NCI-H1436 (cell line): ENCODE measurements around the gene CFAP300.

ENCODE experiments used
- DNase-seq: peaks from one replicate; lab custom pipeline; 2025; lab: John Stamatoyannopoulos, UW

Gene CFAP300

DNA sequence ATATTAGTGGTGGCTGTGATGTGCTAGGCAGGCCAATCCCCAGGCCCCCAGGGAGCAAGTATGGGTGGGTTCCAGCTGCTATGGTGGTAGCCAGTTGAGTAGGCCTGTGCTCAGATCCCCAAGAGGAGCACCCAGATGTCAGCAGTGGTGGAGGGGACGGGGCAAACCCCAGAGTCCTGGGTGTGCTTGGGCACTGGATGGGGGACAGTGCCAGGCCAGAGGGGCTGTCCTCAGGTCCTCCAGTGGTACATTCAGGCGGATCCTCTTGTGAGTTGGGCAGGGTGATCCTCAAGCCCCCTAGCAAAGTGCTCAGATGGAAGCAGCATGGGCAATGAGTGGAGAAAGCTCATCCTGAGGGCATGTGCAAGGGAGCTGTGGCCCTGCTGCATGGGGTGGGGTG, 26.0 kb downstream of the CFAP300 start:
- no peak for DNase-seq

DNA sequence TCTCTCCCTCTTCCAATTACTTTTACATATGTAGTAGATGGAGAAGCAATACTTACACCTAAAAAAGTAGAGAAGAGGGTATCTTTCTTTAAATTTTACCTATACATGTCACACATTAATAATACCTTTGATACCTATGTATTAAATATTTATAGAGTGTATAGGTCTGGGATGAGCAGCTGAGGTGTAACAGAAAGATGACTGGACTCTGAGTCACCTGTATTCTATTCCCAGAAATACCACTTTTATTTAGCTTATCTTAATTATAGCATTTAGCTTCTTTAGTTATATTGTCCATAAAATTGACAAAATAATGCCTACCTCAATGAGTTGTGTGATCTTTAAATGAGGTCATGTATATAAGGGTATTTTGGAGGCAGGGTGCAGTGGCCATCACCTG, 32.4 kb downstream of the CFAP300 start:
- no peak for DNase-seq

DNA sequence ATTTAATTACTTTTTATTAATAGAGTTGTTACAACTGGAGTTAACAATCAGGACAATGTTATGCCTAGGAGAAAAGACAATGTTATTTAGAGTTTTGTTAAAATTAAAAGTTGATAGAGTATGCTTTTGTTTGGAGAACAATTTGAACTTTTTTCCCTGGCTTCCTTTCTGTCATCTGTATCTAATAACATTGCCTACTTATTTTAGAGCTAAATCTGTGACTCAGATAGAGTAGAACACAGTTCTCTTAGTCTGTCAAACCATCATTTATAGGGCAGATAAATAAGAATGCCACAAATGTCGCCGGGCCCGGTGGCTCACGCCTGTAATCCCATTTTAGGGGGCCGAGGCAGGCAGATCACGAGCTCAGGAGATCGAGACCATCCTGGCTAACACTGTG, 34.1 kb downstream of the CFAP300 start:
- DNase-seq: no peak

DNA sequence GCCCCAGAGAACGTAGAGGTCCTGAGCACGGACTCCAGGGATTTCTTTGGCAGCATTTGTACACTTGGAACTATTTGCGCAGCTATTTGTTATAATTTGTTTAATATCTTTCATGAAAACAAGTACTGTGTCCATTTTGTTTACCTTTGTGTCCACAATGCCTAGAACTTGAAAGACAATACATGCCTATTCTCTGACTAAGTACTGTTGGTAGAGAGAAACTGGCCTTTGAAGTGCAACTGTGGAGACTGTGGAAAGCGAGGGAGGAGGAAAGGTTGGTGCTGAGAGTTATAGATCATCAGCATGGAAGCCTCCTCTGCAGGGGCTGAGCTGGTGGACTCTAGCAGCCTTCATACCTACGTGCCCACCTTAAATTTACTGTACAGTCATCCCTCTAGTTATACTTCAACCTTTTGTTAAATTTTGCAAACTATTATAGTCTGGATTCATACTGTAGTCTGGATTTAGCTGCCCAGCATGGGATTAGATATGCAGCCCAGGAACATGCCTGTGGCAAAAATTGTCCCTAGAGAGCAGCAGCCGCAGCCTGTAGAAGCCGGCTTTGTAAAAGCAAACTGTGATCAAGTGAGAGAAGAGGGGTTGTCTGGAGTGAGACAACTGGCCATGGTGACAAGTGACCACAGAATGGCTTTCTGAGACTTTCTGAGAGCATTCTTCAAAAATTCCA, 38.8 kb downstream of the CFAP300 start:
- no peak for DNase-seq

DNA sequence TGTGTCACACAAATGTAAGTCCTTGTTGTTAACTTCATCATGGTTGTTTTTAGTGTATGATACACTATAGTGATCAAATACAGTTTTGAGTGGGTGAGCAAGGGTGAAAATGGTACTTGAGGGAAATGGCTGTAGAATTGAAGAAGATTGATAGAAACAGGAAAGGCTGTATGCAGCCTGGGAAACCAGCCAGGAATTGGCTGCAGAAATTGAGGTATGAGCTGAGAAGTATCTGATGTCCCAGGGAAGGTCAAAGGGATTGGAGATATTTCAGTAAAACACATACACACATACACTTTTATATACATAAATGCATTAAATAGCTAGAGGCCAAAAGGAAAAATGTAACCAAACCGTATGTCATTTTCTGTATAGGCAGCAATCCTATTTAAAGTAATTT, 49.9 kb downstream of the CFAP300 start:
- DNase-seq: no peak

DNA sequence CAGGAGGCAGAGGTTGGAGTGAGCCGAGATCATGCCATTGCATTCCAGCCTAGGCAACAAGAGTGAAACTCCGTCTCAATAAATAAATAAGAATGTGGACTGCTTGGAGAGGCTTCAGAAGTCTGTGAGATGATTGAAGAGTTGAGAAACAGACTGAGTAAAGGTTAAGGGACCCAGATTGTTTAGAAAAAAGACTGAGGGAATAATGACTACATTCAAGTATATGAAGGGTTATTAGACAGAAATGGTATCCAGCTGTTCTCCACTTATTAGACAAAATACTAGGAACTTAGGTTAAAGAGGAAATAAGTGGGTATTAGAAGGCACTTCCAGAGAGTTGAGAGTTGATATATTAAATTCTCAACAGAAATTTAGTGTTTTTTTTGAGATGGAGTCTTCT, 52.5 kb downstream of the CFAP300 start:
- no peak for DNase-seq

DNA sequence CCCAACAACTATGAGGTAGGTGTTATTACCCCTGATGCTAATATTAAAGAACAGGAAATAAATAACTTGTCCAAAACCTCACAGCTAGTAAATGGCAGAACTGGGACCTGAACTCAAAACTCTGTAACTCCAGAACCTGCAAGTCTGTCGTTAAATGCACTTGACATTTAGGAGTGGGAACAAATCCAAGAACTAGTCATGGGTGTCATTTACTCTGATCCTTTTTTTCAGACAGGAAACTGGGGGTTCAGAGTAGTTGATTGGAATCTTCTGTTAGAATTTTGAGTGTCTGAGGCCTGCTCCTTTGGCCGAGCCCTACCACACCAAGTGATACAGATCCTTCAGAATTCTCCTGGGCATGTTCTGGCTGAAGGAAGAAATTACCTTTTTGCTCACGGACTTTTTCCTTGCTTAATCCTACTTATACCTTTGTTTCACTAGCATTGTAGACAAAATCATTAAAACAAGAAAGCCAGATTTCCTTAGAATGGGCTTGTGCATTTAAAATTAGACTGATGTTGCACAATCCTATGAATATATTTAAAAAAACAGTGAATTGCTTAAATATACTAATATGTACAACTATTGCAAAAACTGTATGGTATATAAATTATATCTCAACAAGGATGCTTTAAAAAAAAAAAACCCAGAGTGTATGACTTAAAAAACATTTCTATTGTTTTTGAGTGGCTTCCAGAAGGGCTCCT, 61.6 kb downstream of the CFAP300 start:
- DNase-seq: no peak

DNA sequence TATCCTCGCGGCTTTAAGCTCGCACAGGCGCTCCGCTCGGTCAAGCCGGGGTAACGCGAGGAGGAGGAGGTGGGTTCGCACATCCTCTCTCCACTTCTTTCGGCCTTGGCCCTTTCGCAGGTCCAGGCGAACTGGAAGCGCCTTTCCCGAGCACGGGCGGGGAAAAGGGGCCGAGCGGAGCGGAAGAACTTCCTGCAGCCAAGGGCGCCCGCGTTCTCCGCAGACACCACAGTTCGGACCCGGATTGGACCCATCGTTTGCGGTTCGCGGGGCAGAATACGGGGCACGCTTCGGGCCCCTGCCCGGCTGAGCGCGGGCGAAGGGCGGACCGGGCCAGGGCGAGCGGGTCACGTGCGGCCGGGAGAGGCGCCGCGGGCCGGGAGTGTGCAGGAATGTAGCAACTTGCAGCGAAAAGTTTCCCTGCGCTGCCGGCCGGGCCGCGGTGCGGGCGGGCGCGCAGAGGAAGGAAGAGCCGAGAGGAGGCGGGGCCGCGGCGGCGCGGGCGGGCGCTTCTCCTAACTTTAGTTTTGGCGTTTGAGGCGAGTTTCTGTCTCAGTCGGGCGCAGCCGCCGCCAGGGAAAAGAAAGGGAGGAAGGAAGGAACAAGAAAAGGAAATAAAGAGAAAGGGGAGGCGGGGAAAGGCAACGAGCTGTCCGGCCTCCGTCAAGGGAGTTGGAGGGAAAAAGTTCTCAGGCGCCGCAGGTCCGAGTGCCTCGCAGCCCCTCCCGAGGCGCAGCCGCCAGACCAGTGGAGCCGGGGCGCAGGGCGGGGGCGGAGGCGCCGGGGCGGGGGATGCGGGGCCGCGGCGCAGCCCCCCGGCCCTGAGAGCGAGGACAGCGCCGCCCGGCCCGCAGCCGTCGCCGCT, 62.9 kb downstream of the CFAP300 start, which contains the start of gene YAP1:
TSS of gene YAP1 (plus strand) at position 552 of the 865 bp plus-strand sequence. CDS start 402 bp downstream, outside the sequence.
- DNase-seq: no peak

DNA sequence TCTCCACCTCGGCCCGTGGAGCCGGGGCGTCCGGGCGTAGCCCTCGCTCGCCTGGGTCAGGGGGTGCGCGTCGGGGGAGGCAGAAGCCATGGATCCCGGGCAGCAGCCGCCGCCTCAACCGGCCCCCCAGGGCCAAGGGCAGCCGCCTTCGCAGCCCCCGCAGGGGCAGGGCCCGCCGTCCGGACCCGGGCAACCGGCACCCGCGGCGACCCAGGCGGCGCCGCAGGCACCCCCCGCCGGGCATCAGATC, 63.4 kb downstream of the CFAP300 start:
- DNase-seq: no peak

DNA sequence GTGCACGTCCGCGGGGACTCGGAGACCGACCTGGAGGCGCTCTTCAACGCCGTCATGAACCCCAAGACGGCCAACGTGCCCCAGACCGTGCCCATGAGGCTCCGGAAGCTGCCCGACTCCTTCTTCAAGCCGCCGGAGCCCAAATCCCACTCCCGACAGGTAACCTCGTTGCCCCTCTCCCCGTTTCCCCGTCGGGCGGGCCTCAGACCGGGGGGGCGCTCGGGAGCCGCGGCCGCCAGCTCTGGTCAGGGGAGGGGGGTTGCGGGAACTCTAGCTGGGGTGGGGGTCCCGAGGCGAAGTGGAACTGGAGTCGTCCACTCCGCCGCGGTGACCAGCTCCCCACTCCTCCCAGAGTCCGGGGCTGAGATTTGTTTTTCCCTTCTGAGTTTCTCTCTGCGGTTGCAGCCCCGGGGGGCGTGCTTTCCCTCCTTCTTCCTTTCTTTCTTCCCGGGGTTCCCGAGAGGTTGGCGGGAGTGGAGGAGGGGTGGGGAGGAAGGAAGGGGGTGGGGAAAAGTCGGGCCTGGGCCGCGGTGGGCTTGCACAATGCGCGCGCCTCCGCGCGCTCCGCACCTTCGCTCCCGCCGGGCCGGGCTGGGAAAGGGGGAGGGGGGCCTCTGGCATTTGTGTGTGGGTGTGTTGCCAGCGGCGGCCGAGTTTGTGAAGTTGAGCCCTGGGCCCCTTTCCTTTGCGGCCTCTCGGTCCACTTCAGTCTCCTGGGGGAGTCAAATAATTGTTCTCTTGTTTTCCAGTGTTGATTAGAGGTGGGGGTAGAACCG, 64.0 kb downstream of the CFAP300 start:
- no peak for DNase-seq

DNA sequence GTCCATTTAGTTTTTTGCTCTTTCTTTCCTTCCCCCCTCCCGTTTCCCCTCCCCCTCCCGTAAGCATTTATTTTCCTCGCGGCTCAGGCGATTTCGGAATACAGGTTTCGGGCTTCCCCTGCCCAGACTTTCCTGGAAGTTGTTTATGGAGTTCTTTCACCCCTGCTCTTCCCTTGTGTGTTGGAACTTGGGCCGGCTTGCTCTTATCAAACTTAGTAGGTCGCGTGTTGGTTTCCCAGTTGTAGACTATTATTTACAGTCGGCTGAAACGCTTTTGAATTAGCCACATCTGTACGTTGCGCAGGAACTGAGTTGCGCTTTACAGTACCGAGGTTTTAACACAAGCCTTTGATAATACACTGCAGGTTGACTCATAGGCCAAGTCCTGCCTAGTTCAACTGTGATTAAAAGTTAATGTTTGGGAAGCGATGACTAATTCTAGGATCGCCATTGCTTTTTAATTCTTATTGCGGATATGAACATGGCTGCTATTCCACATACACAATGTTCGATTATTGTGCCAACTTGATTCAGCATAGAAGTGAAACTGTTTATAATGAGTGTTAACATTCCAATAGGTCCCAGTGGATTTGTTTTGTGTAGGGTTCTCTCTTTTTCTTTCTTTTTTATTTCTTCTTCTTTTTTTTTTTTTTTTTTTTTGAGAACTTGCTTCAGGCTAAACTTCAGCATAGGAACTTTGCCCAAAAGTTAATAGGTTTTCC, 64.7 kb downstream of the CFAP300 start:
- DNase-seq: no peak

DNA sequence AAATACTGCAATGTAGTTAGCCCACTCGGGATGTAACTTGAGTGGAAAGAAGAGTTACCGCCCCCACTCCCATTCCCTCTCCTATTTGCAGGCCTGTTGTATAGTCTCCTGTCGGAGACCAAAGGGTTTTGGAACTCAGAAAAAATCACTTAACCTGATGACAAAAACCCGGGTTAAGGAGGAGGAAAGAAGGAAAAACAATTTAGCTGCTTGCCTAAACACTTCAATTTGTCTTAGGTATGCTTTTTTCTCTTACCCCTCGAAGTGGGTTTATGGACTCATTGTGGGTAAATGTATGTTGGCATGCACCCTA, 65.2 kb downstream of the CFAP300 start:
- DNase-seq: no peak

DNA sequence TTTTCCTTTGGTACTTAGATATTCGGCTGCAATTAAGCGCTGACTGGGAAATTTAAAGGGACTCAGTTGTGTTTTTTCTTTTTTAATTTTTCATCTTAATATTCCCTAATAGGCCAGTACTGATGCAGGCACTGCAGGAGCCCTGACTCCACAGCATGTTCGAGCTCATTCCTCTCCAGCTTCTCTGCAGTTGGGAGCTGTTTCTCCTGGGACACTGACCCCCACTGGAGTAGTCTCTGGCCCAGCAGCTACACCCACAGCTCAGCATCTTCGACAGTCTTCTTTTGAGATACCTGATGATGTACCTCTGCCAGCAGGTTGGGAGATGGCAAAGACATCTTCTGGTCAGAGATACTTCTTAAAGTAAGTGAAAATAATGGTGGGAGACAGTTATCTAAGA, 66.8 kb downstream of the CFAP300 start:
- no peak for DNase-seq

DNA sequence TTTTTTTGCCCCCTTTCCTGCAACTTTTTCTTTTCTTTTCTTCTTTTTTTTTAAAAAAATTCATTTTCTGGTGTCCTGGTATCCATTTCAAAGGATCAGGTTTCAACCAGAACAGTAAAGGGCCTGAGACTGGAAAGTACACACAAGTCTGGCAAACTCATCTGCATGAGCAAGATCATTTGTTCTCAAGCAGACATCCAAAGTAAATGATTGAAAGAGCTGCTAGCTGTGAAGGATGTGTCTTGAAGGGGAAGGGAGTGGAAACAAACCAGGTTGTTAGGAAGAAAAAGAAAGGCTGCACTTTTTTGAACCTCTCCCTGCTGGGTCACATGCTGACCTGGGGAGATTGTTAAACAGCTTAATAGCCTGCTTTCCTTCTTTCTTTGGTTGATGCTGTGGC, 68.3 kb downstream of the CFAP300 start:
- DNase-seq: no peak

DNA sequence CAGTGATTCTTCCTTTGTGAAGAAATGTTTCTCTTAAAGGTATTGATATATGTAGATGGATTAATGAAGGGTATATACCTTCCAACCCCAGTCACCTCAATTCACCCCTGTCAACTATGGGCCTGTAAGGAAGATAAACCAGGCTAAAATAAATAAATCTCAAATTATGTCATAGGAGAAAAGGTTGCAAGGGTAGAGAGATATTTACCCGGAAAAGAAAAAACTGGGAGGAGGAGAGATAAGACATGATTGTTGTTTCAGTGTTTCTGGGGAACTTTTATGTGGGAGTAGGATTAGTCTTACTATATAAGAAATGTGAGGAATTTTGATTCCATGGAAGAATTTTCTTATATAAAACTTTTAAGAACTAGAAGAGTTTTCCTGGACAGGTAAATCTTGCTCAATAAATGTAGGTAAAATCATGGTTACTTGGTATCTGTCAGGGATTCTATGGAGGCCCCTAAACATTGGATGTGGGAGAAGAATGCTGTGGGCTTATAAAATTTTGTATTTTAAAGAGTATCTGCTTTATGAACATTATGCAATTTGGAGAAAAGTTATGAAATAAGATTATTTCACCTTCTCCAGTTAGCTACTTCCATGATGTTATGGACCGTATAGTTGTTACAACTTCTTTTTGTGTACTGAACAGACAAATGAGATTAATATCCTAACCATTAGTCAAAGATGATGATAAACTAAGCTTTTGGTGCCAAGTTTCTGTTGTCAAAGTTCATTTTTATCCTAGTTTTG, 69.4 kb downstream of the CFAP300 start:
- DNase-seq: no peak

DNA sequence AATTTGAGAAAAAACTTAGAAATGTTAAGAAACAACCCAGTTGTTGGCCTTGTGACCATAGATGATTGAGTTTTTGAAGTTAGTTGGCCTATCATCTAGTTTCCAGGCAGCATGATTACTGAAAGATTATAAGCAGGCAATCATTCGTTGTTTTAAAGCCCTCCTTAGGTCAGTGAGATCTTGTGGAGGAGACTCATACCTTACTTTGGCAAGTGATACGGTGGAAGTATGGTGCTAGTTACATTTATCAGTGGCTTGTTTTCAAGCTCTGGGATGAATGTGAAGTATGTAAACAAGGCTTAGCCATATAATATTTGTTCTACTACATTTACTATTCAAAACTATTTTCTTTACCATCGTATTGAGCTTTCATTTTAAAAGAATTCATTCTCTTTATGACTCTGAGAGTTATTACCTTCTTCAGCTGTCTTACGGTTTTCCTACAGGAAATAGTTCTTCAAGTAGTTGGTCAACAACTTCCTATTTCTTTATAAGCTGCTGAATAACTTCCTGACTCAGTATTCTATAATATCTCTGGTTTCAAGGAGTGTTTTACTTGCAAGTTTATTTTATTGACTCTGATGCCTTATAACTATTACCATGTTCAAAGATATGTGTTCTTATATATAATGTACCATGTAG, 70.4 kb downstream of the CFAP300 start:
- no peak for DNase-seq

DNA sequence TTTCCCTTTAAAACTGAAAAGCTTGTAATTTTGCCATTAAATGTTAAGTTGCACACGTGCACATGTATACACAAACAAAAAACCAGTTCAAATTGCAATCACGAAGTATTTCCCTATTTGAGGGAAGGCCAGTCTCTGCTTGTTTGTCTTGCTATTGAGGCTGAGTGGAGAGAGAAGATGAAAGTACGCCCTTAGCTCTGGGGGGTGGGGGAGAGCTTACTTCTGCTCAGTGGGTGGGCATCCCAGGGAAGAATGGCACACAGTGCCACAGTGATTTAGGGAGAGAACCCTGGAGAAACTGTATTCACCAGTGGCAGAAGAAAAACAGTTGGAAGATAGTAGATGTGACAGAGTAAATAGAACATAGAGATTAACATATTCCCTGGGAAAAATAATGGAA, 71.7 kb downstream of the CFAP300 start:
- no peak for DNase-seq

DNA sequence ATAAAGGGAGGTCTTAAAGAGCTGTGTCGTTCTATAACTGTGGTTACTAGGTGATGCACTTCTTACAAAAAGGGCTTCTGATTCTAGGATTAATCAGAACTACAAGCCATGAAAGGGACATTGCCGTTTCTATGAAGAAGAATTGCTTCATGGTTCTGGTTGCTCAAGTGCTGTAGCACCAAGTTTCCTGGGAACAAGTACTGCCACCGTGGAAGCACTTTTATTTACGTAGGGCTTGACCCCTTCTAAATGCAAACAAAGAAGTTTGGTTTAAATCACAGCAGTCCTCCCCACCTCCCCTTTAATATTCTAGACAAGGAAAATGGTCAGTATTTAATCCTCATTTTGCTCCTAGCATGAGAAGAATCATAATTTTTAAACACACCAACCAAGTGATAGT, 72.8 kb downstream of the CFAP300 start:
- no peak for DNase-seq

DNA sequence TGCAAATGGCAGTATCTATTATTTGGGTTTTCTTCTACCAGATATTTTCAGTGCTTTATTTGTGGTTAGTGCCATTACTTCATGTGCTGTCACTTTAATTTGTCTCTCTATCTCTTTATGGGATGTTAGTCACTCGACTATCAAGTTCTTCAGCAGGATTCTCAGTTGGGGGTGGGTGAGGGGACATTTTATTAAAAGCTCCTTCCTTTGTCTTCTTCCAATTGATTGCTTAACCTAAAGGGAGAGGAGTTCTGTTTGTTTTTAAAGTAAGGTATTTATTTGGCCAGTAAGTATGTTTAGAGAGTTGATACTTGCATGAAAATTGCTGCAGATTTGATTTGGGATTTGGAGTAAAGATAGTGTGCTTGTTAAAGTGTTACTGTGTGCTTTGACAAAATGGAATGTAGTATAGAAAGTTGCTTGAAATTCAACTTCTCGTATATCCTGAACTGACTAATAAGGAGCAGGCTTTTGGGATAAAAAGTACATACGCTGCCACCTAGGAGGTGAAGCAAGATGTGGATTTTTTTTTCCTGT, 73.3 kb downstream of the CFAP300 start:
- DNase-seq: no peak

DNA sequence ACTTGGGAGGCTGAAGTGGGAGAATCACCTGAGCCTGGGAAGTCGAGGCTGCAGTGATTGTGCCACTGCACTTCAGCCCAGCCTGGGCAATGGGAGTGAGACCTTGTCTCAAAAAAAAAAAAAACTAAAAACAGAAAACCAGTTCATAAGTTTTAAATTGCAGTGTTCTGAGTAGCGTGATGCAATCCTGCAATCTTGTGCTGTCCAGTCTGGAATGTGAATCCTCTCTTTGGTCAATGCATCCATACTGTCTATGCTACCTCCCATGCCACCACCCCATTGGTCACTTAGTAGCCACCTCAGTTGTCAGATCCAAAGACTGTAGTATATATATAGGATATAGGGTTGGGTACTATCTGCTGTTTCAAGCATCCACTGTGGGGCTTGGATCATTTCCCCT, 74.1 kb downstream of the CFAP300 start:
- no peak for DNase-seq
